DND-41 (cell line): ENCODE data around the gene FCN3.

Source experiments
- ATAC-seq: fragments of 200-7000 bp; cut with Tn5 transposase; 3 replicates; pipeline ENCODE4 v1.9.1; 2021; ENCODE audit warnings: low read depth; ENCODE audit not compliant: insufficient read depth
- DNase-seq: peaks from one replicate; pipeline ENCODE4 v3.0.0-alpha.2; 2020
- H2AFZ ChIP-seq: 2 replicates; pipeline ENCODE4 v1.6.0; 2012; ENCODE audit warnings: low read depth, low read length
- H3K27ac ChIP-seq: 2 replicates; pipeline ENCODE4 v1.5.1; 2012; ENCODE audit warnings: low read length, inconsistent platforms
- H3K27me3 ChIP-seq: fragments of 200-600 bp; sonication (generic); 2 replicates; pipeline ENCODE4 v1.6.0; 2012; ENCODE audit warnings: low read length, mild to moderate bottlenecking, inconsistent platforms; ENCODE audit not compliant: insufficient read depth, poor library complexity
- H3K36me3 ChIP-seq: 2 replicates; pipeline ENCODE4 v1.5.1; 2012; ENCODE audit warnings: low read length, inconsistent platforms; ENCODE audit not compliant: insufficient read depth
- H3K4me1 ChIP-seq: 2 replicates; pipeline ENCODE4 v1.5.1; 2012; ENCODE audit warnings: mild to moderate bottlenecking, low read length; ENCODE audit not compliant: insufficient read depth
- H3K4me2 ChIP-seq: 2 replicates; pipeline ENCODE4 v1.6.0; 2012; ENCODE audit warnings: mild to moderate bottlenecking, moderate library complexity, low read length, inconsistent platforms; ENCODE audit not compliant: insufficient read depth
- H3K4me3 ChIP-seq, 2 experiments: fragments of 200-600 bp in 1 of 2; shearing (Covaris generic) in 1 of 2; 2 replicates each; pipeline ENCODE4 v1.5.1; 2012 to 2016; ENCODE audit warnings: inconsistent platforms in 2 of 2, low read length in 2 of 2, mild to moderate bottlenecking in 2 of 2, low read depth in 1 of 2, moderate library complexity in 1 of 2
- H3K79me2 ChIP-seq: 2 replicates; pipeline ENCODE4 v1.6.0; 2012; ENCODE audit warnings: low read length, inconsistent platforms; ENCODE audit not compliant: insufficient read depth
- H3K9ac ChIP-seq: 2 replicates; pipeline ENCODE4 v1.6.0; 2012; ENCODE audit warnings: low read depth, mild to moderate bottlenecking, inconsistent platforms, low read length, moderate library complexity
- H3K9me3 ChIP-seq: 2 replicates; pipeline ENCODE4 v1.5.1; 2012; ENCODE audit warnings: low read length, moderate library complexity, mild to moderate bottlenecking, inconsistent platforms; ENCODE audit not compliant: insufficient read depth, severe bottlenecking
- H4K20me1 ChIP-seq: 2 replicates; pipeline ENCODE4 v1.6.0; 2012; ENCODE audit warnings: low read length; ENCODE audit not compliant: insufficient read depth
- EZH2 ChIP-seq: IDR thresholded peaks from 3 replicates; pipeline ENCODE4 v1.6.1; 2012; ENCODE audit warnings: borderline replicate concordance, low read depth, mild to moderate bottlenecking, moderate library complexity, low read length, inconsistent platforms; ENCODE audit not compliant: severe bottlenecking
- TF ChIP-seq, protein P1 (sequence below): IDR thresholded peaks from 2 replicates; pipeline ENCODE4 v1.5.1; 2012; ENCODE audit warnings: borderline replicate concordance, low read length, moderate library complexity, mild to moderate bottlenecking; ENCODE audit not compliant: poor library complexity, severe bottlenecking; ENCODE audit errors: extremely low read depth

FCN3 gene

DNA sequence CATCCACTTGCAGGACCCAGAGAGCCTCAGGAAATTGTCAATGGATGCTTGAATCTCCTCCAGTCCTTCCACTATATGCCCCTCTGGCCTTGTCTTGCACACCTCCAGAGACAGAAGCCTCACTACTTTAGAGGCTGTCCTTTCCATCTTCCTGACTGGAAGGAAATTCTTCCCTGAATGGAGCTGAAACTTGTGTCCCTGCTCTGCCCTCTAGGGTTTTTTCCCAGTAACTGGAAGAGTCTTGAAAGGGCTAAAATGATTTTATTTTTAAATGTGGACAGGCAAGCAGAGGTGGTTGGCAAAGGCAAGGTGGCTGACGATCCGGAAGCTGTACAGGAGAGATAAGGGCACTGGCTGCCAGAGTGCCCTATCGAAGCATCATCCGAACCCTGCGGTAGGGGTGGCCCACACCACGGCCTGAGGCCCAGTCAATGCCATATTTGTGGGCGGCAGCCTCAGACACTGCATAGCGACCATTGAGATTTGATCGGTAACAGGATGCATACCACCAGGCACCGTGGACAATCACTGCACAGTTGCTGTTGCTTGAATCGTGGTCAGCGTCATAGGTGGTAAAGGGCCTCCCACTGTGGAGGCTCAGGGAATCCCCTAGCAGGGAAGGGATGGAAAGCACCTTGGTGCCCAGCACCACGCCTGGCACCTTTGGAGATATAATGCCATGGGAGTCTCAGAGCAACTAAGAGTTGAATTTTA lies 5.6 kb downstream of the FCN3 start:
- no peaks in the 10 kb centered on the region for H3K9me3 ChIP-seq
- no peak overlapping the region for H3K4me2 ChIP-seq
- H4K20me1 ChIP-seq, result no peaks in the 10 kb centered on the region
- H3K4me1 ChIP-seq, result peaks cover 27% of the 10 kb centered on the region
- no peaks in the 10 kb centered on the region for H3K36me3 ChIP-seq
- H3K4me3 ChIP-seq, result no peak overlapping the region
- no peaks in the 10 kb centered on the region for H3K79me2 ChIP-seq
- H3K27me3 ChIP-seq, result peaks cover 36% of the 10 kb centered on the region
- TF ChIP-seq EZH2, result no peak
- TF ChIP-seq, protein P1, sequence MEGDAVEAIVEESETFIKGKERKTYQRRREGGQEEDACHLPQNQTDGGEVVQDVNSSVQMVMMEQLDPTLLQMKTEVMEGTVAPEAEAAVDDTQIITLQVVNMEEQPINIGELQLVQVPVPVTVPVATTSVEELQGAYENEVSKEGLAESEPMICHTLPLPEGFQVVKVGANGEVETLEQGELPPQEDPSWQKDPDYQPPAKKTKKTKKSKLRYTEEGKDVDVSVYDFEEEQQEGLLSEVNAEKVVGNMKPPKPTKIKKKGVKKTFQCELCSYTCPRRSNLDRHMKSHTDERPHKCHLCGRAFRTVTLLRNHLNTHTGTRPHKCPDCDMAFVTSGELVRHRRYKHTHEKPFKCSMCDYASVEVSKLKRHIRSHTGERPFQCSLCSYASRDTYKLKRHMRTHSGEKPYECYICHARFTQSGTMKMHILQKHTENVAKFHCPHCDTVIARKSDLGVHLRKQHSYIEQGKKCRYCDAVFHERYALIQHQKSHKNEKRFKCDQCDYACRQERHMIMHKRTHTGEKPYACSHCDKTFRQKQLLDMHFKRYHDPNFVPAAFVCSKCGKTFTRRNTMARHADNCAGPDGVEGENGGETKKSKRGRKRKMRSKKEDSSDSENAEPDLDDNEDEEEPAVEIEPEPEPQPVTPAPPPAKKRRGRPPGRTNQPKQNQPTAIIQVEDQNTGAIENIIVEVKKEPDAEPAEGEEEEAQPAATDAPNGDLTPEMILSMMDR, result no peak
- ATAC-seq (no peak), DNase-seq (no peak)
- no peak overlapping the region for H3K27ac ChIP-seq
- H3K9ac ChIP-seq, result no peak overlapping the region
- no peak overlapping the region for H2AFZ ChIP-seq

DNA sequence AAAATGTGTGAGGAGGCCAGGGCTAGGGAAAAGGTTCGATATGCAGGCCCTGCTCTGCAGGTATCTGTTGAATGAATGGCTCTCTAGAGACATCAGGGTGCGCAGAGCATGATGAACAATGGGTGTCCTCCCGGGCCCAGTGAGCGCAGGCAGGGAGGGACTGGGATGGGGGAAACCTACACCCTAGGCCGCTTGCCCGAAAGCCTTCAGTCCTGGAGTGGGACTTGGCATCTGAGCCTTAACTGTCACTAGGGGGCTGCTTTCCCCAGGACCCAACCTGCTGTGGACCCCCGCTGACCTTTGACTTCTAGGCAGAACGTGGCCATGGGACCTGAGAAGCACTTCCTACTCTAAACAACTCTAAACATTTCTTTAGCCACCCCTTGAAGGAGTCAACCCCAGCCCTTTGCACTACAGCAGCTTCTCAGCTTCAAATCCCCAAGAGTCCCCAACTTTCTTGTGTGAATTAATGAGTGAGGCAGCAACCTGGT lies 7.4 kb downstream of the FCN3 start:
- H3K36me3 ChIP-seq, result no peaks in the 10 kb centered on the region
- 0 out of 2 replicates have a peak overlapping the region, but pooled peaks have one; percentile 19 for H2AFZ ChIP-seq
- no peaks in the 10 kb centered on the region for H3K79me2 ChIP-seq
- no peak overlapping the region for H3K4me3 ChIP-seq
- peak overlapping the region; percentile 54; the same call in 1 of the 2 replicates for H3K9ac ChIP-seq
- H3K9me3 ChIP-seq, result no peaks in the 10 kb centered on the region
- no peaks in the 10 kb centered on the region for H4K20me1 ChIP-seq
- DNase-seq (no peak), ATAC-seq (no peak)
- peak overlapping the region; percentile 82 for H3K4me2 ChIP-seq
- peaks cover 36% of the 10 kb centered on the region for H3K27me3 ChIP-seq
- H3K27ac ChIP-seq, result no peak overlapping the region
- peaks cover 27% of the 10 kb centered on the region for H3K4me1 ChIP-seq
- no peak for TF ChIP-seq EZH2

DNA sequence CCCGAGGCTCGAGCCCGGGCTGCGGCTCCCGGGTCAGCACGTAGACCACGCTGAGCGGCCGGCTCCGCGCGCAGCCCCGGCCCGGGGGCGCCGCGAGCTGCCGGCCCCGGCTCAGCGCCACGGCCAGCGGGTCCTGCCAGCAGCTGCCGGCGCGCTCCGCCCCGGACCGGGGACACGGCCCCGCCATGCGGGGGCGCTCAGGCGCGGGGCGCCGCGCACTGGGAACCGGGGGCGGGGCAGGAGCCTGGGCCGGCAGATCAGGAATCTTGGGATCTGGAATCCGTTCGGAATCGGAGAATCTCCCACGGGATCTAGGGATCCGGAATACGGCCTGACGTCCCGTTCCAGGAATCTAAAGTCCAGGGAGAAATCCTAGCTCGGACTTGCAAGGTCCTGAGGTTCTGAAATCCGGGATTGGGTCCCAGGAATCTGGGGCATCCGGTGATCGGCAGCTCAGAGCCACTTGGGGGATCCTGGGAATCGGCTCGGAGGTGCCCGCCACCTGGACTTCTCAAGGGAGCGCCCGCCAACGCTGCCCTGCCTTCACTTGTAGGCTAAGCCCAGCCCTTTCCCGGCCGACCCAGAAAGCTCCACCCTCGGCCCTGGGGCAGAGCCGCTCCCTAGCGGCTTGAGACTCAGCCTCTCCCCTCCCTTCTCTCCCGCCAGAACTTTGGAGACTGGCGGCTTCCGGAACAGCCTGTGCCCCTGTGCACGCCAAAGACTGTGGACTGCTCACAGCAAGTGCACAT lies 8.0 kb downstream of the FCN3 start, which contains the start of gene MAP3K6:
MAP3K6 (minus strand) TSS at position 551 of the 749 bp plus-strand sequence; CDS start at position 187, 364 bp downstream.
- H4K20me1 ChIP-seq, result no peaks in the 10 kb centered on the region
- TF ChIP-seq EZH2, result no peak
- TF ChIP-seq, protein P1, result peak; percentile 38
- H3K4me1 ChIP-seq, result peaks cover 27% of the 10 kb centered on the region
- peak within 1 kb of the TSS; percentile 61 for H2AFZ ChIP-seq
- no peaks in the 10 kb centered on the region for H3K36me3 ChIP-seq
- peak within 1 kb of the TSS; percentile 54 for H3K9ac ChIP-seq
- H3K27me3 ChIP-seq, result peaks cover 36% of the 10 kb centered on the region
- no peak within 1 kb of the TSS for H3K27ac ChIP-seq
- H3K4me2 ChIP-seq, result peak within 1 kb of the TSS; percentile 82
- peak within 1 kb of the TSS; percentile 32 to 58; a peak in 3 of 4 replicates for H3K4me3 ChIP-seq
- H3K9me3 ChIP-seq, result no peaks in the 10 kb centered on the region
- H3K79me2 ChIP-seq, result no peaks in the 10 kb centered on the region
- peak; percentile 17; the same call in 2 of the 3 replicates for ATAC-seq
- DNase-seq, result peak; percentile 52

DNA sequence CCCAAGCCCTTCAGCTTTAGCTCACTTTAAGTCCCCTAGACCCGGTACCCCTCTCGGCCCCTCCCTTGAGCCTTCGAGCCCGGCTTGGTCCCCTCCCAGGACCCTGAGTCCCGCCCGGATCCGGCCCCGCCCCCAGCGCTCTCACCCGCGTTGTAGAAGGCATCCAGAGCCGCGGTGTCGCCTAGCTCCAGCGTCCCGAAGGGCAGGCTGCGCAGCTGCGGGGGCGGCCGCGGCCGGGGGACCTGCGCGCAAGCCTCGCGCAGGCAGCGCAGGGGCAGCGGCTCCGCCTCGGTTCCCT lies 8.6 kb downstream of the FCN3 start:
- Histone ChIP-seq H3K9me3 (no peaks in the 10 kb centered on the region), H3K27ac (no peak overlapping the region), H3K9ac (peak overlapping the region; percentile 54), H3K4me1 (peaks cover 27% of the 10 kb centered on the region), H4K20me1 (no peaks in the 10 kb centered on the region), H3K4me3 (peak overlapping the region; percentile 32 to 58; a peak in 3 of 4 replicates), H3K4me2 (peak overlapping the region; percentile 82), H3K27me3 (peaks cover 36% of the 10 kb centered on the region), H3K79me2 (no peaks in the 10 kb centered on the region), H3K36me3 (no peaks in the 10 kb centered on the region), H2AFZ (peak overlapping the region; percentile 61)
- TF ChIP-seq EZH2, result peak; percentile 35
- TF ChIP-seq, protein P1, result no peak
- ATAC-seq (peak; percentile 83), DNase-seq (peak; percentile 84)
